Stimulated activated CD8-positive, alpha-beta memory T cell treated with anti-CD3 and anti-CD28 coated beads, Interleukin-4, amount 100 ng/mL, for 4 hours (primary cell): Measurements from ENCODE around the gene KLHL3.
"Not testable (repeated sequence)": the region's sequence is repeated elsewhere in the genome, so short reads cannot be mapped to it uniquely, and the experiment has no call there.

ENCODE experiments used
- DNase-seq, 2 donors: peaks; one replicate each; pipeline ENCODE4 v3.0.0-alpha.2; 2020; ENCODE audit warnings: low read depth in 2 of 2, low spot score in 1 of 2

The KLHL3 gene, protein sequence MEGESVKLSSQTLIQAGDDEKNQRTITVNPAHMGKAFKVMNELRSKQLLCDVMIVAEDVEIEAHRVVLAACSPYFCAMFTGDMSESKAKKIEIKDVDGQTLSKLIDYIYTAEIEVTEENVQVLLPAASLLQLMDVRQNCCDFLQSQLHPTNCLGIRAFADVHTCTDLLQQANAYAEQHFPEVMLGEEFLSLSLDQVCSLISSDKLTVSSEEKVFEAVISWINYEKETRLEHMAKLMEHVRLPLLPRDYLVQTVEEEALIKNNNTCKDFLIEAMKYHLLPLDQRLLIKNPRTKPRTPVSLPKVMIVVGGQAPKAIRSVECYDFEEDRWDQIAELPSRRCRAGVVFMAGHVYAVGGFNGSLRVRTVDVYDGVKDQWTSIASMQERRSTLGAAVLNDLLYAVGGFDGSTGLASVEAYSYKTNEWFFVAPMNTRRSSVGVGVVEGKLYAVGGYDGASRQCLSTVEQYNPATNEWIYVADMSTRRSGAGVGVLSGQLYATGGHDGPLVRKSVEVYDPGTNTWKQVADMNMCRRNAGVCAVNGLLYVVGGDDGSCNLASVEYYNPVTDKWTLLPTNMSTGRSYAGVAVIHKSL

DNA sequence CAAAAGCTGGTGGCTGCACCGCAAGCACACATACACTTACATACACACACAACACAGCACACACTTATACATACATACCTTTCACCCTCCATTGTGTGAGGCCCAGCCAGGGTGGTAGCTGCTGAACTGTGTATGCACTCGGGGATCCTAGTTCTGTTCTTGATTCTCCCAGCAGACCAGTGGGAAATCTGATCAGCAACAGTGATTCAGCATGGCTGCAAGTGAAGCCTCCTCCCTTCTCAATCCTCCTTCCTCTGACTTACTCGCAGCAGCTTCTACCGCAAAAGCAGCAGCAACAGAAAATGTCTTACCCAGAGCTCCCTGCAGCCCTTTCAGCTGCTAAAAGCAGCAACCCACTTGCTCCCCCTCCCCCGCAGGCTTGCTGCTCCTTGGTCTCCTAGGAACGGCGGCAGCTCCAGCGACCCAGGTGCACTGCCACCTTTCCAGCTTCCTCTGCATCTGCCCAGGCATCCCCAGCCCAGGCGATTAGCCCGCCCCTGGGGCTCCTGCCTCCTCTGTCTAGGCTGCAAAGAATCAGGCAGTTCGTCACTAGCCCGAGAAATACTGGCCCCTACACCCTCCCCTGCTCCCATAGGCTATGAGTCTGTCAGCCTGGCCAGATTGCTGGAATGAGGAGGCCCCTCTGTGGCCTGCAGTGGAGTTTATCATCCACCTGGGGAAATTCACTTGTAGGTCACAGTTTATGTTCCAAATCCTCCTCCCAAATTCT lies at the start of gene KLHL3:
TSS of gene KLHL3 (minus strand) at position 535 of the 730 bp plus-strand sequence. CDS start at position 92, 443 bp downstream.
- no peak for DNase-seq

DNA sequence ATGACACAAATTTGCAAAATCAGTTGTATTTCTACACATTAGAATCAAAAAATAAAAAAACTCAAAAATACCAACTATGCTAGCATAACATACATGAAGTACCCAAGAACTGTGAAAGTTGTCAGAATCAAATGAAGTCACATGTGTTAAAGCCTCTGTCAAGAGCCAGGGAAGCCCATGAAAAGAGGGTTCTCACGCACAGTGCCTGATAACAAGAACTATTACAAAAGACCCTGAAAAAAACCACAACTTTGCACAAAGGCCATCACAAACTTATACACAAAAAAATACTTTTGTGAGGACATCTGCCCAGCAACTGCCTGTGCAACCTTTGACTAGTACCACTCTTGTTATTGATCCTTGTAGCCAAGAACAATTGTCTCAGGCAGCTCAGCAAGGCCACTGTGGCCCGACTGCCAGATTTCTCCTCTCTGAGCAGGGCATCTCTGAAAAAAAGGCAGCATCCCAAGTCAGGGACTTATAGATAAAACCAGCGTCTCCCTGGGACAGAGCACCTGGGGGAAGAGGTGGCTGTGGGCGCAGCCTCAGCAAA lies 47.2 kb upstream of the KLHL3 start:
- no peak for DNase-seq

DNA sequence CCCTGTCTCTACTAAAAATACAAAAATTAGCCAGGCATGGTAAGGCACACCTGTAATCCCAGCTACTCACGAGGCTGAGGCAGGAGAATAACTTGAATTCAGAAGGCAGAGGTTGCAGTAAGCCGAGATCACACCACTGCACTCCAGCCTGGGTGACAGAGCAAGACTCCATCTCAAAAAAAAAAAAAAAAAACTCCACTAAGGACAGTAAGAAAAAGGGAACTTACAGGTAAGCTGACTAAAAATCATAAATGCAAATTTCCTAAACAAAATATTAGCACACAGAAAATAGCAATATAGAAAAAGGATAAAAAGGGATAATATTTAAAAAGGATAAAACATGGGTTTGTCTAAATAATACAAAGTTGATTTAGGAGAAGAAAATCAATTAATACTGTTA lies 46.2 kb upstream of the KLHL3 start:
- DNase-seq = no peak

DNA sequence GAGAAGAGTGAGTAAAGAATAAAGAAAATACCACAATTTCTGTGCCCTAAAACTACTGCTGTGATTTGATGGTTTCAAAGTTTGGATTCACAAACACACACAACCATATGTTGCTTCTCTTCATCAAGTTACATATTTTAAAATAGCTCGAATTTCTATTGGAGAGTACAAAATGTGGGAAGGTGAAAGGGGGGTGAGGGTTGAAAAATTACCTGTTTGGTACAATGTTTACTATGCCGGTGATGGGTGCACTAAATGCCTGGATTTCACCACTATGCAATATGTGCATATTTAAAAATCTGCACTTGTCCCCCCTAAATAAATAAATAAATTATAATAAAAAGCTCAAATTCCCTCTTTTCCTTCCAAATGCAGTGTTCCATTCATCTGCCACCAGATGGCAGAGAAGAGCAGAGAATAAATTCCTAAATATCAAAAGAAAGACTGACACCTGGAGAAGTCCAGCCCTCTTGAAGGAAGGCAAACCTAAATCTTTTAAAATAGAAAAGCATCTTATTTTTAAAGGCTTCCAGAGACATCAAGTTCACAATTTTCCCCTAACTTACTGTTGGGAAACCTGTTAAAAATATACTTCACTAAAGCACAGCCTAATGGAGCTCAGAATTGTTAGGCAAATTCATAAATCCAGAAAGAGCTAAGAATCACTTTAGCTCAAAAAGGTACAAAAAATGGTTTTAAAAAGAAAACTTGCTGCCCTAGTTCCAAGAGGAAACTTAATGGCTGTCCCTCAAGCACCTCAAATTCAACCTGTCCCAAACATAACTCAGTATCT lies 43.1 kb upstream of the KLHL3 start:
- no peak for DNase-seq

DNA sequence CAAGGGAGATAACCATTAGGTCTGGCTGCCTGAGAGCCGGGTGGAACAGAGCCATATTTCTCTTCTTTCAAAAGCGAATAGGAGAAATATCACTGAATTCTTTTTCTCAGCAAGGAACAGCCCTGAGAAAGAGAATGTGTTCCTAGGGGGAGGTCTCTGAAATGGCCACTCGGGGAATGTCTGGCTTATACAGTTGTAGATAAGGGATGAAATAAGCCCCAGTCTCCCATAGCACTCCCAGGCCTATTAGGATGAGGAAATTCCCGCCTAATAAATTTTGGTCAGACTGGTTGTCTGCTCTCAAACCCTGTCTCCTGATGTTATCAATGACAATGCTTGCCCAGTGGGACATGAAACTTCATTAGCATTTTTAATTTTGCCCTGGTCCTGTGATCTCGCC lies 32.0 kb upstream of the KLHL3 start:
- not testable (repeated sequence) for DNase-seq

DNA sequence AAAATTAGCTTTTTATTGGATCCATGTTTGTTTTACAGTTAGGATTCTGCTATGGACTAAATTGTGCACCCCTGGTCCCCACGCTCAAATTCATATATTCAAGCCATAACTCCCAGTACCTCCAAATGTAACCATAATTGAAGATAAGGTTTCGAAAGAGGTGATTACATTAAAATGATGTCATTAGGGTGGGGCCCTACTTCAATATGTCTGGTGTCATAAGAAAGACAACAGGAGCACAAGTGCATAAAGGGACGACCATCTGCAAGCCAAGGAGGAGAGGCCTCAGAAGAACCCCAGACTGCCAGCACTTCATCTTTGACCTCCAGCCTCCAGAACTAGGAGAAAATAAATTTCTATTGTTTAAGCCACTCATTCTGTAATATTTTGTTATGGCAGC lies 25.7 kb upstream of the KLHL3 start:
- DNase-seq = no peak

DNA sequence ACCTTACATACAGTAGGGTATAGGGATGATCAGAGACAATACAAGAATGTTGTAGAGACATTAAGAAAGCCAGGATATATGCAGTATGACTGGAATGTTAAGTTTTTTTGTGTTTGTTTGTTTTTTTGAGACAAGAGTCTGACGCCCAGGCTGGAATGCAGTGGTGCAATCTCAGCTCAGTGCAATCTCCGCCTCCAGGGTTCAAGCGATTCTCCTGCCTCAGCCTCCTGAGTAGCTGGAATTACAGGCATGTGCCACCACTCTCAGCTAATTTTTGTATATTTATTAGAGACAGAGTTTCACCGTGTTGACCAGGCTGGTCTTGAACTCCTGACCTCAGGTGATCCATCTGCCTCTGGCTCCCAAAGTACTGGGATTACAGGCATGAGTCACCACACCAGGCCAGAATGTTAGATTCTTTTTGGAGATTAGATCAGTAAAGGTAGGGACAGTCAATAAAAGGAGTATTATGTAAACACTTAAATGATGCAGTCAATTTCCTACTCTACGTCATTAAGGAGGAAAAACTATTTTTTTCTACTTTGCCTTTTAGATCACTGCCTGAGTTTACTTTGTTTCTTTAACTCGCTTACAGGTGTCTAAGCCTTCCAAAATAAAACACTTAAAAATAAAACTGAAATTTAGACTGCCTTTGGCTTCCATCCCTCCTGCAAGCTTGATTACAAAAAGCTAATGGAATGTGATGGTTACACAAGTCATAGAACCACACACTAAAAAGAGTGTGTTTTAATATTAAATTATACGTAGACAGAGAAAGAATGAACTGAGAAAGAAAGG lies 25.0 kb upstream of the KLHL3 start:
- DNase-seq = no peak

DNA sequence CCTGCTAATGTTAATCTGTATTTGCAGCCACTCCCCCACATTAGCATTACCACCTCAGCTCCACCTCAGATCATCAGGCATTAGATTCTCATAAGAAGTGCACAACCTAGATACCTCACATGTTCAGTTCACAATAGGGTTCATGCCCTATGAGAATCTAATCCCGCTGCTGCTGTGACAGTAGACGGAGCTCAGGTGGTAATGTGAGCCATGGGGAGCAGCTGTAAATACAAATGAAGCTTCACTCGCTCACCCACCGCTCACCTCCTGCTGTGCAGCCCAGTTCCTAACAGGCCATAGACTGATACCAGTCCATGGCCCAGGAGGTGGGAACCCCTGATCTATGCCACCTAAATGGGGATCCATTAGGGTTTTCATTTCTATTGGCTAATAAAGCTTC lies 24.4 kb upstream of the KLHL3 start:
- no peak for DNase-seq

DNA sequence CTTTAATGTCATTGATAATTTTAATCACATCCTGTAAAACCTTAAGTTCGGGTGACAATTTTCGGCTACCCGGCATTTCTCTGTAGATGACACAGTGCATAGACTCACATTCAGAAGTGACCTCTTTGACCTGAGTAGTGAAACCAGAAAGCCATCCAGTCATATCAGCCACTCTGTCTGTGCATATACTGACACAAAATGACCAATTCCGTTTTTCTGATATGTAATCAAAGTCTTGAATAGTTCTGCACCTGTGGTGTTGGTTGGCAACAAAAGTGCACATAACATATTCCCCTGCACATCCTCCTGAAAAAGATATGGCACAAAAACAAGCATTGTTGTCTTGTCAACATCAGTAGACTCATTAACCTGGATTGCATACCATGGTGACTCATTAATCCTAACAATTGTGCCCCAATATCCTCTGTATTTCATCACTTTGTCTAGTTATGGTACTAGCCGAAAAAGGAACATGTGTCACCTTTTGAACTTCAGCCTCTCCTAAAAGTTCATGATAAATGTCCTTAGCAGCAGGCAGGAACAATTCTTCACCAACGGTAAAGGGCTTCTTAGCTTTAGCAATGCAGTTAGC lies 22.9 kb upstream of the KLHL3 start:
- DNase-seq = no peak

DNA sequence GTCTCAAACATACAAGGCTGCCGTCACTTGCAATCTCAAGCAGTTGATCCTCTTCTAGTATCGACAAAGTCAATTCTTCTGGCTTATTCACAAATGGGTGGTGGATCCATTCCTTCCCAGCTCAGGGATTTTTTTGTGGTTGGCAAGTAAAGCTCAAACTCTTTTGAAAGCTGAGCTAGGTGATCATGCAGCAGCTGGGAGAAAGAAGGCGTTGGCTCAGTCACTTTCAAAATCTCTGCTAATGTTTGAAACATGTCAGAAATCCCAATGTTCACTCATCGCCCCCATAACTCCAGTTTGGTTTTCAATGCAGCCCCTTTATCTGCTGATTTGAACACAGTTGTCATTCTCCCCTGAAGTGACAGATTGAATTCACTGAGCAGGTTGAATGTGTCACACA lies 22.2 kb upstream of the KLHL3 start:
- DNase-seq = no peak

DNA sequence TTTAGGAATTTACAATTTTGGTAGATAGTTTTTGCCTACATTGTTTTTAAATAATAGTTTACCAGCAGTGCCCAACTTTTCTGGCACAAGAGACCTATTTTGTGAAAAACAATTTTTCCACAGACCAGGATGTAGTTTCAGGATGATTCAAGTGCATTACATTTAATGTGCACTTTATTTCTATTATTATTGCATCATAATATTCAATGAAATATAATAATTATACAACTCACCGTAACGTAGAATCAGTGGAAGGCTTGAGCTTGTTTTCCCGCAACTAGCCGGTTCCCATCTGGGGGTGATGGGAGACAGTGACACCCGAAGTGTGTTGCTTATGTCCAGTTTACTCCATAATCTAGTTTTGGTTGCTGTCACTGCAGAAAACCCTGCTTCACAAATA lies 21.7 kb upstream of the KLHL3 start:
- DNase-seq = no peak

DNA sequence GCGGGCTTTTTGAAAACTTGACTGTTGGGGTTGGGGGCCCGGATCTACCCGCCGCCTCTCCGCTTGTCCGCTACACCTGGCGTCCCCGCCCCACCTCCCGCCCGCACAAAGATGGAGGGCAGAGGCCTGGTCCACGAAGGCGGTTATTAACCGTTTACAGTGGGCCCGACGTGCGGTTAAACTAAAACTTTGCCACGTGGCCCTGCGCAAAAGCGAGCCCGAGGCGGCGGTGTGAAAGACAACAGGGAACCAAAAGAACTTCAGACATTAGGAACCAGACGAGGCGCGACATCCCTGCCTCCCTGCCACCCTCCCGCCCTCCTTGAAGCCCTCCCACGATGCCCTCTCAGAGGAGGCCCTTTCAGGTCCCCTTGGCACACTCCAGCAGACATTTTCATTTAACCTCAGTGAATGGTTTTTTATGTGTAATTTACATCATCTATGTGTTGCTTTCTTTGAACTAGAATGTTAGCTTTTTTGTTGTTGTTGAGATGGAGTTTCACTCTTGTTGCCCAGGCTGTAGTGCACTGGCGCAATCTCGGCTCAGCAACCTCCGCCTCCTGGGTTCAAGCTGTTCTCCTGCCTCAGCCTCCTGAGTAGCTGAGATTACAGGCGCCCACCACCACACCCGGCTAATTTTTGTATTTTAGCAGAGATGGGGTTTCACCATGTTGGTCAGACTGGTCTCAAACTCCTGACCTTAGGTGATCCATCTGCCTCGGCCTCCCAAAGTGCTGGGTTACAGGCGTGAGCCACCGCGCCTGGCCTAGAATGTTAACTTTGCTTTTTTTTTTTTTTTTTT lies 19.3 kb upstream of the KLHL3 start:
- DNase-seq = no peak

DNA sequence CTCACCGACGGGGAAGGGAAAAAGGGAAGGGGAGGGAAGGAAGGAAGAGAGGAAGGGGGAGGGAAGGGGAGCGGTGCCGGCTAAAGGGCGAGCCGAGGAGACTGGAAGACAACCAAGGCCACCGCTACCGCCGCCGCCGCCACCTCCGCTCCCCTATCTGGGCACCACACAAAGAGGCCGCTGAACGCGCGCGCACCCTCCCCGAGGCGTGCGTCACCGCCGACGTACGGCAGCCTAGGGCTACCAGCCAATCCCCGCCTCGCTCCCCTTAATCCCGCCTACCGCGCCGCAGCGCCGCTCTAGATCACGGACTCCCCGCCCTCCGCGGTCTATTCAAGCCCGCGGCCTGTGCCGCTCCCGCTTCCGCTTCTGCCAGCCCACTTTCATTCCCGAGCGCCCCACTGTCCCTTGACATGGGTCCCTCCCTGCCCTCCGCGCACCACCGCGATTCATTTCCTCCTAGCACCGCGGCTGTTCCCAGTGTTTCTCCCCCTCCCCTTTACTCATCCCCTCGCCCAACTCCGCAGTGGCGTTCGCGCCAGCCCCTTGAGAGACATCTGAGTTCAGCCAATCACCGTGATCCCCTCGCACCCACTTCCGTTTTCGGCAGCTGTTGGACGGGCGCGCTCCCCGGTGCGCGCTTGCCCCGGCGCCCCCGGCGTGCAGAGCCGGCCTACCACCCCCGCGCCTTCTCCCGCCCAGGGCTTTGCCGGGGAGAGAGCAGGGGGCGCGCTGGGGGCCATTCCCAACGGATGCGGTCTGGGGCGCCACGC lies 18.5 kb upstream of the KLHL3 start, which contains the start of gene HNRNPA0:
TSS of gene HNRNPA0 (minus strand) at position 176 of the 773 bp plus-strand sequence. CDS start 297 bp downstream, outside the sequence.
- peak; percentile 94 to 95 for DNase-seq

DNA sequence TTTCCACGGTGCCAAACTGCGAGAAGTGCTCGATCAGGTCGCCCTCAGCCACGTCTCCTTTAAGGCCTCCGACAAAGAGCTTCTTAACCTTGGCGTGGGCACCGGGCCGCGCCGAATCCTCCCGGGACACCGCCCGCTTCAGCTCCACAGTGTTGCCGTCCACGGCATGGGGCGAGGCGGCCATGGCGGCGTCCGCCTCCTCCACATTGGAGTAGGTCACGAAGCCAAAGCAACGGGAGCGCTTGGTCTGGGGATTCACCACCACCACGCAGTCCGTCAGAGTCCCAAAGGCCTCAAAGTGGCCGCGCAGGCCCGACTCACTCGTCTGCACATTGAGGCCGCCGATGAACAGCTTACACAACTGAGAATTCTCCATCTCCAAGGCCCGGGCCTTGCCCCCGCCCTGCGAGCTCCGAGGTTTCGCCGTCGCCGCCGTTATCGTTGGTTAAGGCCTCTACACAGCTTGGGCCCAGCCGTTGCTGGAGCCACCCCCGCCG lies 17.9 kb upstream of the KLHL3 start:
- peak in 1 of 2 donors; percentile 20 for DNase-seq

DNA sequence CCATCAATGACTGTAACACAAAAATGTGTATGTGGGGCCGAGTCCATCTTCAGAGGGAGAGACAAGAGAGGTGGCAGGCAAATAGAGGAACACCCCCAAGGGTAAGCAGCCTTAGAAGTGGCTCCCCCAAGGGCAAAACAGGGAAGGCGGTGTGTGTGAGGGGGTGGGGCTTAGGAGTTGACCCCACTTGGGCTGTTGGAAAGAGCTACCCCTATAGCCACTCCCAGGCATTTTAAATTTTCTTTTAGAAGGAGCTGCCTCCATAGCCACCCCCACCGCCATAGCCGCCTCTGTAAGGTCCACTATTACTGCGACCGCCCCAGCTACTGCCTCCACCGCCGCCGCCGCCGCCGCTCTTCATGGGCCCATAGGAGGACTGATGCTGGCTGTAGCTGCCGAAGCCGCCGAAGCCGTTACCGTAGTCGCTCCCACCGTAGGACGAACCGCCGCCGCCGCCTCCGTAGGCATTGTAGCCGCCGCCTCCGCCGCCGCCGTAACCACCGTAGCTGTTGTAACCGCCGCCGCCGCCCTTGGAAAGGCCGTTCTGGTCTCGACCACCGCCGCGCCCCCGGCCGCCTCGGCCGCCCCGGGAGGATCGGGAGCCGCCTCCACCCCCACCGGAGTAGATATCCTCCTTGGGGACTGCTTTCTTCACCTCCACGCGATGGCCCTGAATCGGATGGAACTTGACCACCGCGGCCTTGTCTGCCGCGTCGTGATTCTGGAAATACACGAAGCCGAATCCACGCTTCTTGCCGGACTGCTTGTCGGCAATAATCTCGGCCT lies 17.2 kb upstream of the KLHL3 start:
- peak in 1 of 2 donors; percentile 24 for DNase-seq

DNA sequence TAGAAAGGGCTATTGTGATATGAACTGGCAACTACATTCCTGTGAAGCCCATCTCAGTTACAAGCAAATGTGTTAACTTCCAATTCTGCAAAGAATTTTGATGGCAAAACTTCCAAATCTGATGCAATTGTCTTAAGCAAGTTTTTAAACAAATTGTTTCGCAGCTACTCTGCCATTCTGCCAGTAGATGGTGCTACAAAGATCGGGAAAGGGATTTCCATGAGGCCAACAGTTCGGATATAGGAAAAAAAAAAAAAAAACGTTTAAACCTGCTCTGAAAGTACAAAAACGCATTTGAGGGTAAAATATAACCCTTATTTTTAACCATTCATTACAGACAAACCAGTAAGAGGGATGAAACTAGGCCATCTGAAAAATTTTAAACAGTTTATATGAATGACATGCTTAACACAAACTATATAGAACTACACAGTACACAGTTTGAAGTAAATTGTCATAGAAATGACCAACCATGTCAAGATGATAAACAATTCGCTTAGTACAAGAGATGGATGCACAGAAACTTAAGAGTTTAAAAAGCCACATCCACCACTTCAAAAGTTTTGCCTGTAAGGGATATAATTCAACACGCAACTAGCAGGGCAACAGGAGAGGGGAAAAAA lies 16.1 kb upstream of the KLHL3 start:
- no peak for DNase-seq

DNA sequence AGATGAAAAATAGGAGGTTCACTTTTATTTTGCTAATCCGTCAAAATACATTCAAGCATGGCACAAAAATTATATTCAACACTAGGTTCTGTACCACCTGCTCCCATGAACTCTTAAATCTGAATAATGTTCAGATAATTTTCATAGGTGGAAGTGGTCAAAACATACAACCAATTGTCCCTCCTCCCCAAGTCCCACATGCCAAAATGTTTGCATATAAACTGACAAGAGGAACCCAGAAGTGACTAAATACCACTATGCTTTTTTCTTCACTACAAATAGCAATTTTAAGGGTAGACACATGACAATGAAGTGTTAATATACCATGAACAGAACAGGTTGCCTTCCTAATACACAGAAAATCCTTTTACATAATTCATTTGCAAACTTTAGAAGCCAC lies 14.5 kb upstream of the KLHL3 start:
- DNase-seq = no peak
